Fibroblast of lung (primary cell): Measurements from ENCODE around the gene CALY. TPM values are rescaled to one million over a fixed set of nuclear protein-coding genes. Genes with fewer than 3 reads are reported as not detected.

Experiments
- DNase-seq, 2 donors: peaks; one replicate each; pipeline versions ENCODE4 v3.0.0 to v3.0.0-alpha.2; 2010; ENCODE audit warnings: low read depth in 2 of 2
- H2AFZ ChIP-seq: 2 replicates; pipeline ENCODE4 v1.5.1; 2012; ENCODE audit warnings: low read length, control low read depth, inconsistent platforms
- H3K27ac ChIP-seq: 2 replicates; pipeline ENCODE4 v1.5.1; 2011; ENCODE audit warnings: low read length, control low read depth; ENCODE audit not compliant: insufficient read depth
- H3K27me3 ChIP-seq: 2 replicates; pipeline ENCODE4 v1.5.1; 2011; ENCODE audit warnings: mild to moderate bottlenecking, low read length; ENCODE audit not compliant: control insufficient read depth, insufficient read depth
- H3K36me3 ChIP-seq: 2 replicates; pipeline ENCODE4 v1.5.1; 2011; ENCODE audit warnings: low read length; ENCODE audit not compliant: control insufficient read depth, insufficient read depth
- H3K4me1 ChIP-seq: 2 replicates; pipeline ENCODE4 v1.5.1; 2011; ENCODE audit warnings: low read length; ENCODE audit not compliant: control insufficient read depth, insufficient read depth; ENCODE audit errors: extremely low read depth
- H3K4me2 ChIP-seq: 2 replicates; pipeline ENCODE4 v1.5.1; 2011; ENCODE audit warnings: low read length, control low read depth; ENCODE audit not compliant: insufficient read depth; ENCODE audit errors: extremely low read depth
- H3K4me3 ChIP-seq, 4 experiments: fragments of 200-600 bp in 1 of 4; sonication (generic) in 1 of 4; replicated peaks in 1 of 4; 2 replicates each; pipeline ENCODE4 v1.5.1; 2011 to 2016; ENCODE audit warnings: low read length in 4 of 4, low read depth in 3 of 4, mild to moderate bottlenecking in 3 of 4, control low read depth in 2 of 4, inconsistent platforms in 1 of 4, mixed read lengths in 1 of 4; ENCODE audit not compliant: insufficient read depth in 1 of 4; ENCODE audit errors: control extremely low read depth in 1 of 4
- H3K79me2 ChIP-seq: 2 replicates; pipeline ENCODE4 v1.5.1; 2012; ENCODE audit warnings: mild to moderate bottlenecking, low read length, inconsistent platforms; ENCODE audit not compliant: control insufficient read depth, insufficient read depth
- H3K9ac ChIP-seq: 2 replicates; pipeline ENCODE4 v1.5.1; 2011; ENCODE audit warnings: mild to moderate bottlenecking, low read length, control low read depth; ENCODE audit not compliant: insufficient read depth
- H3K9me3 ChIP-seq: 2 replicates; pipeline ENCODE4 v1.5.1; 2012; ENCODE audit warnings: low read depth, low read length; ENCODE audit not compliant: control insufficient read depth, insufficient read depth
- H4K20me1 ChIP-seq: 2 replicates; pipeline ENCODE4 v1.5.1; 2011; ENCODE audit warnings: low read length; ENCODE audit not compliant: control insufficient read depth, insufficient read depth; ENCODE audit errors: extremely low read depth
- CTCF ChIP-seq, 2 donors: IDR thresholded peaks in 1 of 2; conservative IDR thresholded peaks in 1 of 2; 1 replicate in 1 of 2; 2 replicates in 1 of 2; pipeline ENCODE4 v1.5.1; 2011 to 2012; ENCODE audit warnings: low read length in 2 of 2, control low read depth in 1 of 2, inconsistent platforms in 1 of 2, low read depth in 1 of 2, mild to moderate bottlenecking in 1 of 2
- EZH2 ChIP-seq: IDR thresholded peaks from 2 replicates; pipeline ENCODE4 v1.5.1; 2012; ENCODE audit warnings: low read length, control low read depth, mild to moderate bottlenecking; ENCODE audit errors: missing control alignments
- polyA plus RNA-seq, 2 donors: library from polyadenylated mRNA; depleted of rRNA in 1 of 2; stranded (reverse) in 1 of 2; unstranded in 1 of 2; fragments of >200 nt; gene quantifications; 2 replicates each; pipeline ENCODE4 v1.2.1, GENCODE V29; 2011 to 2012; ENCODE audit warnings: missing spikeins in 1 of 2
- total RNA-seq: library from RNA; depleted of rRNA; stranded (reverse); fragments of >200 nt; gene quantifications from 2 replicates; pipeline ENCODE4 v1.2.1, GENCODE V29; 2014

Gene CALY
- total and polyA plus RNA-seq, 2 donors (not counting 1 experiment from before 2014, with no cell fraction given) = not detected

GRCh38 chr10:133298466-133298865 is 38.2 kb downstream of the CALY start:
- Histone ChIP-seq H3K4me2 (no peak overlapping the region), H3K36me3 (peaks cover 33% of the 10 kb centered on the region), H2AFZ (no peak overlapping the region), H3K9me3 (no peaks in the 10 kb centered on the region), H3K4me3 (no peak overlapping the region), H3K27me3 (no peaks in the 10 kb centered on the region), H3K27ac (no peak overlapping the region), H3K9ac (no peak overlapping the region), H4K20me1 (no peaks in the 10 kb centered on the region), H3K79me2 (peaks cover 16% of the 10 kb centered on the region), H3K4me1 (peaks cover 2% of the 10 kb centered on the region)
- TF ChIP-seq EZH2 = no peak
- TF ChIP-seq CTCF (conservative IDR thresholded peaks at IDR 0.05 in 1 of 2, IDR thresholded peaks at IDR 0.05 in 1 of 2; ENCODE audit: low read depth in 1 of 2, low read length in 2 of 2) = no peak
- no peak for DNase-seq

- no peaks in the 10 kb centered on the region for H3K9me3 ChIP-seq
- H3K9ac ChIP-seq = no peak overlapping the region
- H3K4me1 ChIP-seq = peaks cover 11% of the 10 kb centered on the region
- no peak overlapping the region for H3K4me2 ChIP-seq
- H3K27me3 ChIP-seq = no peaks in the 10 kb centered on the region
- H2AFZ ChIP-seq = no peak overlapping the region
- no peak overlapping the region for H3K4me3 ChIP-seq
- peaks cover 38% of the 10 kb centered on the region for H3K36me3 ChIP-seq
- DNase-seq = no peak
- H3K27ac ChIP-seq = no peak overlapping the region
- H3K79me2 ChIP-seq = peaks cover 7% of the 10 kb centered on the region
- no peaks in the 10 kb centered on the region for H4K20me1 ChIP-seq
- no peak for TF ChIP-seq CTCF (conservative IDR thresholded peaks at IDR 0.05 in 1 of 2, IDR thresholded peaks at IDR 0.05 in 1 of 2; ENCODE audit: low read depth in 1 of 2, low read length in 2 of 2)
- no peak for TF ChIP-seq EZH2
These were observed 39.2 kb downstream of the CALY start for GRCh38 chr10:133297504-133297903.

GRCh38 chr10:133295426-133296320 is 41.0 kb downstream of the CALY start:
- Histone ChIP-seq H3K79me2 (no peaks in the 10 kb centered on the region), H3K4me1 (peaks cover 13% of the 10 kb centered on the region), H3K36me3 (peaks cover 37% of the 10 kb centered on the region)

More at GRCh38 chr10:133295426-133296320, 41.0 kb downstream of the CALY start:
- Histone ChIP-seq H4K20me1 (no peaks in the 10 kb centered on the region), H3K9ac (no peak overlapping the region), H3K4me3 (no peak overlapping the region), H3K27me3 (no peaks in the 10 kb centered on the region), H3K27ac (no peak overlapping the region), H3K4me2 (no peak overlapping the region), H3K9me3 (no peaks in the 10 kb centered on the region), H2AFZ (no peak overlapping the region)
- TF ChIP-seq EZH2 (no peak), CTCF (conservative IDR thresholded peaks at IDR 0.05 in 1 of 2, IDR thresholded peaks at IDR 0.05 in 1 of 2; ENCODE audit: low read depth in 1 of 2, low read length in 2 of 2) (no peak)
- no peak for DNase-seq
